A549 (cell line): ENCODE results near the gene PPP1R1B.

Experiments
- HDAC2 ChIP-seq: fragments of 200-600 bp; sonication (generic); IDR thresholded peaks from 2 replicates; pipeline ENCODE4 v1.6.1; 2016
- KDM5A ChIP-seq: fragments of 200-600 bp; sonication (generic); IDR thresholded peaks from 2 replicates; pipeline ENCODE4 v1.6.1; 2016; ENCODE audit warnings: antibody characterized with exemption, mild to moderate bottlenecking
- MAFK ChIP-seq: fragments of 450-650 bp; IDR thresholded peaks from 2 replicates; pipeline ENCODE4 v1.6.1; 2014; ENCODE audit not compliant: partially characterized antibody
- MYC ChIP-seq: IDR thresholded peaks from 2 replicates; pipeline ENCODE4 v1.6.1; 2012; ENCODE audit warnings: mild to moderate bottlenecking, inconsistent platforms, low read length, improper control_type of control experiment, borderline replicate concordance
- PHF8 ChIP-seq: fragments of 200-600 bp; sonication (generic); IDR thresholded peaks from 2 replicates; pipeline ENCODE4 v1.6.1; 2016; ENCODE audit warnings: low read depth, mild to moderate bottlenecking, antibody characterized with exemption, moderate library complexity, borderline replicate concordance
- POLR2A ChIP-seq: IDR thresholded peaks from 2 replicates; pipeline ENCODE4 v1.6.1; 2012; ENCODE audit warnings: mild to moderate bottlenecking, low read length
- RFX5 ChIP-seq: fragments of 450-650 bp; IDR thresholded peaks from 2 replicates; pipeline ENCODE4 v1.7.1; 2014; ENCODE audit warnings: antibody characterized with exemption, mild to moderate bottlenecking, moderate library complexity
- SMC3 ChIP-seq: fragments of >200 bp; sonication (Bioruptor Twin); formaldehyde crosslinking; IDR thresholded peaks from 3 replicates; pipeline ENCODE4 v1.6.1; 2018; ENCODE audit warnings: inconsistent platforms
- TF ChIP-seq, protein P1 (sequence below): fragments of >200 bp; sonication (Bioruptor Twin); formaldehyde crosslinking; IDR thresholded peaks from 3 replicates; pipeline ENCODE4 v1.5.1; 2016
- TF ChIP-seq, protein P2 (sequence below): IDR thresholded peaks from 2 replicates; pipeline ENCODE4 v1.6.1; 2012
- TF ChIP-seq, protein P3 (sequence below): IDR thresholded peaks from 2 replicates; pipeline ENCODE4 v1.6.1; 2012

DNA sequence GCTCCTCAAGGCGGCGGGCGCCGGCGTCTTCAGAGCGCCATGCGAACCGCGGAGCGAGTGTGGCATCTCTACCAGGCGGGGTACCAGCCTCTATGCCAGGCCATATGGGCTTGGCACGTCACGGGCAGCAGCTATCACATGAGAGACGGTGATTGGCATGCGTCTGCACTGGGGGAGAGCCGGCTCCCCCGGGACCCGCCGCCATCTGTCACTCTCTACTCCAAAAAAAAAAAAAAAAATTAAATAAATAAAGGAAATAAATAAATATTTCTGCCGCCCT lies 19.0 kb upstream of the PPP1R1B start, which contains the start of gene NEUROD2:
- no peak for TF ChIP-seq HDAC2
- TF ChIP-seq, protein P1, sequence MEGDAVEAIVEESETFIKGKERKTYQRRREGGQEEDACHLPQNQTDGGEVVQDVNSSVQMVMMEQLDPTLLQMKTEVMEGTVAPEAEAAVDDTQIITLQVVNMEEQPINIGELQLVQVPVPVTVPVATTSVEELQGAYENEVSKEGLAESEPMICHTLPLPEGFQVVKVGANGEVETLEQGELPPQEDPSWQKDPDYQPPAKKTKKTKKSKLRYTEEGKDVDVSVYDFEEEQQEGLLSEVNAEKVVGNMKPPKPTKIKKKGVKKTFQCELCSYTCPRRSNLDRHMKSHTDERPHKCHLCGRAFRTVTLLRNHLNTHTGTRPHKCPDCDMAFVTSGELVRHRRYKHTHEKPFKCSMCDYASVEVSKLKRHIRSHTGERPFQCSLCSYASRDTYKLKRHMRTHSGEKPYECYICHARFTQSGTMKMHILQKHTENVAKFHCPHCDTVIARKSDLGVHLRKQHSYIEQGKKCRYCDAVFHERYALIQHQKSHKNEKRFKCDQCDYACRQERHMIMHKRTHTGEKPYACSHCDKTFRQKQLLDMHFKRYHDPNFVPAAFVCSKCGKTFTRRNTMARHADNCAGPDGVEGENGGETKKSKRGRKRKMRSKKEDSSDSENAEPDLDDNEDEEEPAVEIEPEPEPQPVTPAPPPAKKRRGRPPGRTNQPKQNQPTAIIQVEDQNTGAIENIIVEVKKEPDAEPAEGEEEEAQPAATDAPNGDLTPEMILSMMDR = no peak
- no peak for TF ChIP-seq MYC
- no peak for TF ChIP-seq SMC3
- TF ChIP-seq POLR2A = no peak
- no peak for TF ChIP-seq MAFK
- TF ChIP-seq PHF8 = no peak
- TF ChIP-seq, protein P2, sequence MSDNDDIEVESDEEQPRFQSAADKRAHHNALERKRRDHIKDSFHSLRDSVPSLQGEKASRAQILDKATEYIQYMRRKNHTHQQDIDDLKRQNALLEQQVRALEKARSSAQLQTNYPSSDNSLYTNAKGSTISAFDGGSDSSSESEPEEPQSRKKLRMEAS = no peak
- no peak for TF ChIP-seq KDM5A
- no peak for TF ChIP-seq RFX5
- TF ChIP-seq, protein P3, sequence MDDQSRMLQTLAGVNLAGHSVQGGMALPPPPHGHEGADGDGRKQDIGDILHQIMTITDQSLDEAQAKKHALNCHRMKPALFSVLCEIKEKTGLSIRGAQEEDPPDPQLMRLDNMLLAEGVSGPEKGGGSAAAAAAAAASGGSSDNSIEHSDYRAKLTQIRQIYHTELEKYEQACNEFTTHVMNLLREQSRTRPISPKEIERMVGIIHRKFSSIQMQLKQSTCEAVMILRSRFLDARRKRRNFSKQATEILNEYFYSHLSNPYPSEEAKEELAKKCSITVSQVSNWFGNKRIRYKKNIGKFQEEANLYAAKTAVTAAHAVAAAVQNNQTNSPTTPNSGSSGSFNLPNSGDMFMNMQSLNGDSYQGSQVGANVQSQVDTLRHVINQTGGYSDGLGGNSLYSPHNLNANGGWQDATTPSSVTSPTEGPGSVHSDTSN = no peak
